Sigmoid colon (tissue), 4 donors: ENCODE data around the gene POLR1G.

Experiments
- EP300 ChIP-seq, 4 donors: sonication (generic); formaldehyde crosslinking; IDR thresholded peaks; one replicate each; pipeline ENCODE4 v1.6.1; 2017; ENCODE audit warnings: antibody characterized with exemption in 4 of 4
- POLR2A ChIP-seq, 2 donors: fragments of 450-650 bp; IDR thresholded peaks; one replicate each; pipeline ENCODE4 v1.6.1; 2016; ENCODE audit warnings: antibody characterized with exemption in 2 of 2, mild to moderate bottlenecking in 2 of 2, moderate library complexity in 2 of 2
- POLR2AphosphoS5 ChIP-seq, 4 donors: sonication (generic); formaldehyde crosslinking; IDR thresholded peaks; one replicate each; pipeline ENCODE4 v1.6.1; 2017; ENCODE audit warnings: antibody characterized with exemption in 4 of 4
- TF ChIP-seq, protein P1 (sequence below), 4 experiments: fragments of 450-650 bp in 3 of 4; fragments of 200-600 bp in 1 of 4; IDR thresholded peaks; one replicate each; pipeline ENCODE4 v1.5.1; 2016 to 2019; ENCODE audit warnings: antibody characterized with exemption in 4 of 4, mild to moderate bottlenecking in 3 of 4, moderate library complexity in 2 of 4

DNA sequence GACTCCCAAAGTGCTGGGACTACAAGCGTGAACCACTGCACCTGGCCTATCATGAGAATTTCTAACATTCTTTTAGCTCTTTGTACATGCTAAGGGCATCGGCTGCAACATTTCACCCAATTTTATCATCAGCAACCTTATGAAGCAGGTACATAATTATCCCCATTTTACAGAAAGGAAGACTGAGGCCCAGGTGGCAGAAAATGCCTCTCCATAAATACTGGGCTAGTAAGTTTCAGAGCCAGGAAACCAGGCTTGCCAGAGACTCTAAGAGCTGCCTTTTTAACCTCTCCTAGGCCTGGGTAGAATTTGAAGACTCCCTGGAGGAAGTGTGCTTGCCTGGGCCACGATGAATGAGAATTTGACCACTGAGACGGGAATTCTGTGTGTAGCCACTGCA, 38.3 kb upstream of the POLR1G start:
- TF ChIP-seq POLR2AphosphoS5 (IDR thresholded peaks at IDR 0.05): no peak
- TF ChIP-seq, protein P1, sequence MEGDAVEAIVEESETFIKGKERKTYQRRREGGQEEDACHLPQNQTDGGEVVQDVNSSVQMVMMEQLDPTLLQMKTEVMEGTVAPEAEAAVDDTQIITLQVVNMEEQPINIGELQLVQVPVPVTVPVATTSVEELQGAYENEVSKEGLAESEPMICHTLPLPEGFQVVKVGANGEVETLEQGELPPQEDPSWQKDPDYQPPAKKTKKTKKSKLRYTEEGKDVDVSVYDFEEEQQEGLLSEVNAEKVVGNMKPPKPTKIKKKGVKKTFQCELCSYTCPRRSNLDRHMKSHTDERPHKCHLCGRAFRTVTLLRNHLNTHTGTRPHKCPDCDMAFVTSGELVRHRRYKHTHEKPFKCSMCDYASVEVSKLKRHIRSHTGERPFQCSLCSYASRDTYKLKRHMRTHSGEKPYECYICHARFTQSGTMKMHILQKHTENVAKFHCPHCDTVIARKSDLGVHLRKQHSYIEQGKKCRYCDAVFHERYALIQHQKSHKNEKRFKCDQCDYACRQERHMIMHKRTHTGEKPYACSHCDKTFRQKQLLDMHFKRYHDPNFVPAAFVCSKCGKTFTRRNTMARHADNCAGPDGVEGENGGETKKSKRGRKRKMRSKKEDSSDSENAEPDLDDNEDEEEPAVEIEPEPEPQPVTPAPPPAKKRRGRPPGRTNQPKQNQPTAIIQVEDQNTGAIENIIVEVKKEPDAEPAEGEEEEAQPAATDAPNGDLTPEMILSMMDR (IDR thresholded peaks at IDR 0.05): no peak
- no peak for TF ChIP-seq POLR2A (IDR thresholded peaks at IDR 0.05)
- no peak for TF ChIP-seq EP300 (IDR thresholded peaks at IDR 0.05)
